ENCODE measurements around the gene PRKCE. TPM values are rescaled to one million over a fixed set of nuclear protein-coding genes. Genes with fewer than 3 reads are reported as not detected.

PRKCE gene
- total RNA-seq, 1 experiment from 2014 or later = 14.8 TPM

DNA sequence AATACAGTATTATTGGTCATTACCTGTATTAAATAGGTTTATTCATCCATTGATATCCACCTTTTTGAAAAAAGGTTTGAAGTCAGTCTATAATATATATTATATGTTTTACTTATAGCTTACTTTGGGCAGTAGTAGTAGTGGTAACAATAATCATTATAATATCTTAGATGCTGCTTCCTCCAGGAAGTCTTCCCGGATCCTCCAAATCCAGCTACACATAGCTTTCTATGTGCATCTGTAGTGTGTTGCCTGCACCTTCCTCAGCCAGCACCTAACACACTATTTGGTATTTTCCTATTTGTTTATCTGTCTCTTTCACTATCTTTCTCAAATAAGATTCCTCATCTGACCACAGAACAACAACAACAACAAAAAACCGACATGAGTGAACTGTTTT, 81.0 kb downstream of the PRKCE start:
- Histone ChIP-seq H3K4me1 (ENCODE audit: control insufficient read depth in 1 of 2, insufficient read depth in 2 of 2, low read length in 2 of 2) (no peaks in the 10 kb centered on the region), H3K79me2 (ENCODE audit: insufficient read depth, low read length) (peaks cover 3% of the 10 kb centered on the region; the same call in 1 of the 2 replicates), H3K9me2 (ENCODE audit: insufficient read depth) (no peaks in the 10 kb centered on the region), H3K36me3 (ENCODE audit: control insufficient read depth in 1 of 2, insufficient read depth in 2 of 2, low read length in 2 of 2) (no peaks in the 10 kb centered on the region), H3K27me3 (ENCODE audit: insufficient read depth, low read length) (no peaks in the 10 kb centered on the region), H3K27ac (ENCODE audit: low read depth, low read length) (no peak overlapping the region), H3K9me3 (ENCODE audit: control insufficient read depth in 1 of 2, insufficient read depth in 1 of 2, low read depth in 1 of 2, low read length in 2 of 2) (no peaks in the 10 kb centered on the region), H2AFZ (ENCODE audit: low read depth, low read length, poor library complexity, severe bottlenecking) (no peak overlapping the region), H3K4me3 (replicated peaks in 1 of 2; ENCODE audit: low read depth in 1 of 2, low read length in 2 of 2) (no peak overlapping the region), H3K4me2 (ENCODE audit: low read length) (no peak overlapping the region), H4K20me1 (ENCODE audit: insufficient read depth) (no peaks in the 10 kb centered on the region; the same call in 1 of the 2 replicates), H3K9ac (ENCODE audit: low read length) (no peak overlapping the region)
- ATAC-seq (no peak), DNase-seq (ENCODE audit: low read depth, low spot score) (no peak)
- CTCF ChIA-PET = no interaction called here
- POLR2A ChIA-PET = no interaction called here
- no TSS peak for BruUV-seq (replicated peaks)
- TF ChIP-seq POLR2AphosphoS5 (IDR thresholded peaks at IDR 0.05; ENCODE audit: low read depth, low read length) = no peak
- RAD21 ChIA-PET (ENCODE audit: low non-redundant PET in 1 of 2, low total read pairs in 2 of 2, uncharacterized antibody in 2 of 2, unreplicated experiment in 2 of 2) = no interaction called here
- intact Hi-C loops (cut with micrococcal nuclease) = no loop called here

DNA sequence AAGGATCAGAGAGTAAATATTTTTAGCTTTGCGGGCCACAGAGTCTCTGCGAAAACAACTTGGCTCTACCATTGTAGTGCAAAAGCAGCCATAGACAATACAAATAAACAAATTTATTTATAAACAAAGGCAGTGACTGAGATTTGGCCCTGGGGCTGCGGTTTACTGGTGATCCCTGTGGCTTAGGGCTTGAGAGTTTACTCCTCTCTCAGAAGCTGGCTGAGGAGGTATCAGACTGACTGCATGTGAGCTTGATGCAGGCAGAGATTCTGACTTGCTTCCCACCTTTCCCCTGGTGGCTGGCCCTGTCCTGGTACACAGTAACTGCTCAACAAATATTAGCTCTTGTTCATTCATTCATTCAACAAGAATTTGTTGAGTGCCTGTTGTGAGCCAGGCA, 81.5 kb downstream of the PRKCE start:
- ATAC-seq (no peak), DNase-seq (ENCODE audit: low read depth, low spot score) (no peak)
- no peaks in the 10 kb centered on the region for H3K9me2 ChIP-seq (ENCODE audit: insufficient read depth)
- no peak overlapping the region for H3K9ac ChIP-seq (ENCODE audit: low read length)
- no peaks in the 10 kb centered on the region; the same call in 1 of the 2 replicates for H4K20me1 ChIP-seq (ENCODE audit: insufficient read depth)
- no peaks in the 10 kb centered on the region for H3K27me3 ChIP-seq (ENCODE audit: insufficient read depth, low read length)
- no peak overlapping the region for H3K4me2 ChIP-seq (ENCODE audit: low read length)
- H3K27ac ChIP-seq (ENCODE audit: low read depth, low read length) = no peak overlapping the region
- peaks cover 3% of the 10 kb centered on the region; the same call in 1 of the 2 replicates for H3K79me2 ChIP-seq (ENCODE audit: insufficient read depth, low read length)
- H3K36me3 ChIP-seq (ENCODE audit: control insufficient read depth in 1 of 2, insufficient read depth in 2 of 2, low read length in 2 of 2) = no peaks in the 10 kb centered on the region
- ChIA-PET POLR2A (no interaction called here), RAD21 (ENCODE audit: low non-redundant PET in 1 of 2, low total read pairs in 2 of 2, uncharacterized antibody in 2 of 2, unreplicated experiment in 2 of 2) (no interaction called here), CTCF (no interaction called here)
- TF ChIP-seq POLR2AphosphoS5 (IDR thresholded peaks at IDR 0.05; ENCODE audit: low read depth, low read length) = no peak
- no peak for TF ChIP-seq CEBPB (IDR thresholded peaks at IDR 0.05; ENCODE audit: low read depth)
- TF ChIP-seq SIN3A (IDR thresholded peaks at IDR 0.05; ENCODE audit: low read depth) = no peak
- H3K9me3 ChIP-seq (ENCODE audit: control insufficient read depth in 1 of 2, insufficient read depth in 1 of 2, low read depth in 1 of 2, low read length in 2 of 2) = no peaks in the 10 kb centered on the region
- no TSS peak for BruUV-seq (replicated peaks)
- no peak overlapping the region for H2AFZ ChIP-seq (ENCODE audit: low read depth, low read length, poor library complexity, severe bottlenecking)
- no peaks in the 10 kb centered on the region for H3K4me1 ChIP-seq (ENCODE audit: control insufficient read depth in 1 of 2, insufficient read depth in 2 of 2, low read length in 2 of 2)
- no peak overlapping the region for H3K4me3 ChIP-seq (replicated peaks in 1 of 2; ENCODE audit: low read depth in 1 of 2, low read length in 2 of 2)
- intact Hi-C loops (cut with micrococcal nuclease) = no loop called here

DNA sequence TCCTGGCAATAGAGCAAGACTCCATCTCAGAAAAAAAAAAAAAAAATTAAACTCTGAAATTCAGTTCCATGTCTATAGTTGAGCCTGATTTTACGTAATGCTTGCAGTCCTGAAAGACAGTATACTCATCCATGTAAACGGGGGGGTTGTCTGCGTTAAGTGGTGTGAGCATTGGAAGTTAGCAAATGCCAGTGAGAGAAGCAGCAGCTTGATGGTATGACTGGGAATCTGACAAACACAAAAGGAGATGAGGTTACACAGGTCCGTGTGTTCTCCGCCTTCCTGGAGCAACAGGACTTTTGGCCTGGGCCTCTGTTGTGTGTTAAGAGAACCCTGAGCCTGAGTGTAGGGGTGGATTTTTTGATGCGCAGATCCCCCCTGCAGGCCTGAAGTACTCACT, 82.9 kb downstream of the PRKCE start:
- H3K36me3 ChIP-seq (ENCODE audit: control insufficient read depth in 1 of 2, insufficient read depth in 2 of 2, low read length in 2 of 2) = no peaks in the 10 kb centered on the region
- DNase-seq (ENCODE audit: low read depth, low spot score) (no peak), ATAC-seq (no peak)
- H3K4me2 ChIP-seq (ENCODE audit: low read length) = no peak overlapping the region
- ChIA-PET RAD21 (ENCODE audit: low non-redundant PET in 1 of 2, low total read pairs in 2 of 2, uncharacterized antibody in 2 of 2, unreplicated experiment in 2 of 2) (no interaction called here), CTCF (no interaction called here), POLR2A (no interaction called here)
- BruUV-seq (replicated peaks) = no TSS peak
- H3K27ac ChIP-seq (ENCODE audit: low read depth, low read length) = no peak overlapping the region
- peaks cover 7% of the 10 kb centered on the region for H3K79me2 ChIP-seq (ENCODE audit: insufficient read depth, low read length)
- intact Hi-C loops (cut with micrococcal nuclease) = no loop called here
- H3K4me1 ChIP-seq (ENCODE audit: control insufficient read depth in 1 of 2, insufficient read depth in 2 of 2, low read length in 2 of 2) = no peaks in the 10 kb centered on the region
- H3K4me3 ChIP-seq (replicated peaks in 1 of 2; ENCODE audit: low read depth in 1 of 2, low read length in 2 of 2) = no peak overlapping the region
- no peak overlapping the region for H2AFZ ChIP-seq (ENCODE audit: low read depth, low read length, poor library complexity, severe bottlenecking)
- H3K9me3 ChIP-seq (ENCODE audit: control insufficient read depth in 1 of 2, insufficient read depth in 1 of 2, low read depth in 1 of 2, low read length in 2 of 2) = no peaks in the 10 kb centered on the region
- H4K20me1 ChIP-seq (ENCODE audit: insufficient read depth) = no peaks in the 10 kb centered on the region; the same call in 1 of the 2 replicates
- H3K9me2 ChIP-seq (ENCODE audit: insufficient read depth) = no peaks in the 10 kb centered on the region
- no peak overlapping the region for H3K9ac ChIP-seq (ENCODE audit: low read length)
- no peaks in the 10 kb centered on the region for H3K27me3 ChIP-seq (ENCODE audit: insufficient read depth, low read length)
- TF ChIP-seq SRF (IDR thresholded peaks at IDR 0.05; ENCODE audit: low read depth) (no peak), ZNF274 (IDR thresholded peaks at IDR 0.05; ENCODE audit: low read depth, low read length) (no peak), ELF1 (IDR thresholded peaks at IDR 0.05; ENCODE audit: borderline replicate concordance, low read depth) (no peak), POLR2A (IDR thresholded peaks at IDR 0.05; ENCODE audit: borderline replicate concordance, extremely low read depth, insufficient read depth, insufficient read length) (no peak)
- TF ChIP-seq, protein P1, sequence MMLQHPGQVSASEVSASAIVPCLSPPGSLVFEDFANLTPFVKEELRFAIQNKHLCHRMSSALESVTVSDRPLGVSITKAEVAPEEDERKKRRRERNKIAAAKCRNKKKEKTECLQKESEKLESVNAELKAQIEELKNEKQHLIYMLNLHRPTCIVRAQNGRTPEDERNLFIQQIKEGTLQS (IDR thresholded peaks at IDR 0.05) = no peak
- TF ChIP-seq, protein P2, sequence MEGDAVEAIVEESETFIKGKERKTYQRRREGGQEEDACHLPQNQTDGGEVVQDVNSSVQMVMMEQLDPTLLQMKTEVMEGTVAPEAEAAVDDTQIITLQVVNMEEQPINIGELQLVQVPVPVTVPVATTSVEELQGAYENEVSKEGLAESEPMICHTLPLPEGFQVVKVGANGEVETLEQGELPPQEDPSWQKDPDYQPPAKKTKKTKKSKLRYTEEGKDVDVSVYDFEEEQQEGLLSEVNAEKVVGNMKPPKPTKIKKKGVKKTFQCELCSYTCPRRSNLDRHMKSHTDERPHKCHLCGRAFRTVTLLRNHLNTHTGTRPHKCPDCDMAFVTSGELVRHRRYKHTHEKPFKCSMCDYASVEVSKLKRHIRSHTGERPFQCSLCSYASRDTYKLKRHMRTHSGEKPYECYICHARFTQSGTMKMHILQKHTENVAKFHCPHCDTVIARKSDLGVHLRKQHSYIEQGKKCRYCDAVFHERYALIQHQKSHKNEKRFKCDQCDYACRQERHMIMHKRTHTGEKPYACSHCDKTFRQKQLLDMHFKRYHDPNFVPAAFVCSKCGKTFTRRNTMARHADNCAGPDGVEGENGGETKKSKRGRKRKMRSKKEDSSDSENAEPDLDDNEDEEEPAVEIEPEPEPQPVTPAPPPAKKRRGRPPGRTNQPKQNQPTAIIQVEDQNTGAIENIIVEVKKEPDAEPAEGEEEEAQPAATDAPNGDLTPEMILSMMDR (IDR thresholded peaks at IDR 0.05 in 2 of 3, conservative IDR thresholded peaks at IDR 0.05 in 1 of 3; ENCODE audit: borderline replicate concordance in 1 of 3, insufficient read depth in 1 of 3, low read depth in 2 of 3, low read length in 2 of 3) = no peak
- TF ChIP-seq, protein P3, sequence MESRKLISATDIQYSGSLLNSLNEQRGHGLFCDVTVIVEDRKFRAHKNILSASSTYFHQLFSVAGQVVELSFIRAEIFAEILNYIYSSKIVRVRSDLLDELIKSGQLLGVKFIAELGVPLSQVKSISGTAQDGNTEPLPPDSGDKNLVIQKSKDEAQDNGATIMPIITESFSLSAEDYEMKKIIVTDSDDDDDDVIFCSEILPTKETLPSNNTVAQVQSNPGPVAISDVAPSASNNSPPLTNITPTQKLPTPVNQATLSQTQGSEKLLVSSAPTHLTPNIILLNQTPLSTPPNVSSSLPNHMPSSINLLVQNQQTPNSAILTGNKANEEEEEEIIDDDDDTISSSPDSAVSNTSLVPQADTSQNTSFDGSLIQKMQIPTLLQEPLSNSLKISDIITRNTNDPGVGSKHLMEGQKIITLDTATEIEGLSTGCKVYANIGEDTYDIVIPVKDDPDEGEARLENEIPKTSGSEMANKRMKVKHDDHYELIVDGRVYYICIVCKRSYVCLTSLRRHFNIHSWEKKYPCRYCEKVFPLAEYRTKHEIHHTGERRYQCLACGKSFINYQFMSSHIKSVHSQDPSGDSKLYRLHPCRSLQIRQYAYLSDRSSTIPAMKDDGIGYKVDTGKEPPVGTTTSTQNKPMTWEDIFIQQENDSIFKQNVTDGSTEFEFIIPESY (IDR thresholded peaks at IDR 0.05; ENCODE audit: extremely low read depth, insufficient replicate concordance, low read length) = no peak
